Activated naive CD4-positive, alpha-beta T cell treated with anti-CD3 and anti-CD28 coated beads, Interleukin-2, amount 10 ng/mL, durations not matched to agents 7 days and 5 days (primary cell): ENCODE data around the gene METRN.
A peak's percentile ranks its signal among the peaks of the same experiment; 100 is the strongest.

ENCODE experiments used
- CTCF ChIA-PET: fragments of 350-600 bp; sonication (Branson Sonifier 250); formaldehyde crosslinking; loops from one replicate; lab custom pipeline; 2021; ENCODE audit warnings: antibody characterized with exemption; lab: Charles Lee
- DNase-seq: peaks from one replicate; pipeline ENCODE4 v3.0.0-alpha.2; 2020
- H3K27ac Mint-ChIP-seq: one replicate; pipeline ENCODE4 v1.8.0; 2021; ENCODE audit warnings: mild to moderate bottlenecking, moderate library complexity, mixed read lengths
- H3K27me3 Mint-ChIP-seq: one replicate; pipeline ENCODE4 v1.8.0; 2021; ENCODE audit warnings: mild to moderate bottlenecking, mixed read lengths
- H3K36me3 Mint-ChIP-seq: one replicate; pipeline ENCODE4 v1.8.0; 2021; ENCODE audit warnings: mixed read lengths
- H3K4me1 Mint-ChIP-seq: one replicate; pipeline ENCODE4 v1.8.0; 2021; ENCODE audit warnings: mixed read lengths
- H3K4me3 Mint-ChIP-seq: one replicate; pipeline ENCODE4 v1.8.0; 2021; ENCODE audit warnings: mild to moderate bottlenecking, moderate library complexity, mixed read lengths
- H3K9me3 Mint-ChIP-seq: one replicate; pipeline ENCODE4 v1.8.0; 2021; ENCODE audit warnings: mixed read lengths

The METRN gene

DNA sequence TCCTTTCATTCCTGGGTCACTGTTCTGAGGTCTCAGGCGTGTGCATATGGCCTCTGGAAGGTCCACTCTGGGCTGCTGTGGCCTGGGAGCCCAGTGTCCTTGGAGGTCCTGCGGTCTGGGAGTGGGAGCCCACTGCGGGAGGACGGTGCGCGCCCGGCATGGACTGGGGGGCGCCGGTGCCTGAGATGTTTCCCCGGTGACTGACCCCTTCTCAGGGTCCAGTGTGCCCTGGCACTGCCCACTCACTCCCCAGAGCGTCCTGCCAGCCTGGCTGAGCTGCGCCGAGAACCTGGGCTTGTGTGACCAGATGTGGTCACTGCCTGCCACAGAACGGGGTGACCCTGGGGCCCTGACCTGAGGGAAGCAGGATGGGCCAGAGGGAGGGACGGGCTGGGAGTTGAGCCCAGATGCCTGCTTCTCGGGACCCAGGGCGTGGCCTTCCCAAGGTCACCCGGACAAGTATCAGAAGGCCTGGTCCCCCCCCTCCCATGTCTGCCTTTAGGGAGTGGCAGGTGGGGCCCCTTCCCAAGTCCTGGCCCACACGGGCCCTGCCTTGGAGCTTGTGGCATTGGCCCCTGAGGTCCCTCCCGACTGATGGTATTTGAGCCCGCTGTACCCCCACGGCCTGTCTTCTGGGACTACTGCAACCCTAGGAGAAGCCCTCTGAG lies 40.6 kb upstream of the METRN start:
- DNase-seq: no peak
- H3K27me3 Mint-ChIP-seq: peaks cover 33% of the 10 kb centered on the region
- CTCF ChIA-PET: no interaction called here
- H3K27ac Mint-ChIP-seq: no peak overlapping the region
- H3K9me3 Mint-ChIP-seq: no peaks in the 10 kb centered on the region
- no peak overlapping the region for H3K4me3 Mint-ChIP-seq
- H3K4me1 Mint-ChIP-seq: peaks cover 15% of the 10 kb centered on the region
- H3K36me3 Mint-ChIP-seq: peaks cover 7% of the 10 kb centered on the region

DNA sequence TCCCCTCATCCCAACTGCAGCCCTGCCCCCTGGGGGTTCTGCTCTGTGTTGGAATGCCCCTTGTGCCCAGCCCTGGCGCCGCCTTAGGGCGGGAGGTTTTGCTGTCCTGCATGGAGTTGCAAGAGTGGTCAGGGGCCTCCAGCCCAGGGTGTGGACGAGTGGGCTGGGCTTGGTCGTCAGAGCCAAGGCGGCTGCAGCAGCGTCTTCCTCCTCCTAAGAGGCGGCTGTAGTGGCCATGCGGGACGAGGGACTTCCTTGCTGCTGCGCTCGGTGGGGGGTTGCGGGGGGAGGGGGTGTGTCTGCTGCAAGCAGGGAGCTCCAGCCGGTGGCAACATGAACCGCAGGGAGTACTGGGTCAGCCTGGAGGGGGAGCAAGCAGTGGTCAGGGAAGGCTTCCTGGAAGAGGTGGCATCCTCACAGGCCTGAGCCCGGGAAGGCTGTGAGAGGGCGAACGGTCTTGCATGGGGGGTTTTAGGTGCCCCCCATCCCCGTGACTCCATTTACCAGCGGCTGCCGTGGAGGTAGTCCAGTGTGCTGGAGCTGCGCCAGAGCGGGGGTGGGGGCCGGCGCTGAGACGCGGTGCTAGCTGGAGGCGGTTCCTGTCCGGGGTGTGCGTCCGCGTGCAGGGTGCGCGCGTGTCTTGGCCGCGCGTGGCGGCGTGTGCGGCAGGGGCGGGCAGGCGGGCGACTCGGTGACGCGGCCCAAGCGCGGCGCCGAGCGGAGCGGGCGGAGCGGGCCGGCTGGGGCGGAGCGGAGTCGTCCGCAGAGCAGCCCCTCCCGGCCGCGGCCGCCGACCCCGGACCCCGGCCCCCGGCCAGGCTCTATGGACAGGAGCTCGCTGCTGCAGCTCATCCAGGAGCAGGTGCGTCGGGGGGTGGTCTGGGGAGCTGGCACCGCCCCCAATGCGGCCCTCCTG lies 39.7 kb upstream of the METRN start, which contains the start of gene RHBDL1:
TSS of gene RHBDL1 (plus strand) at position 704 of the 916 bp plus-strand sequence. CDS start at position 824, 120 bp downstream.
- H3K9me3 Mint-ChIP-seq: no peaks in the 10 kb centered on the region

DNA sequence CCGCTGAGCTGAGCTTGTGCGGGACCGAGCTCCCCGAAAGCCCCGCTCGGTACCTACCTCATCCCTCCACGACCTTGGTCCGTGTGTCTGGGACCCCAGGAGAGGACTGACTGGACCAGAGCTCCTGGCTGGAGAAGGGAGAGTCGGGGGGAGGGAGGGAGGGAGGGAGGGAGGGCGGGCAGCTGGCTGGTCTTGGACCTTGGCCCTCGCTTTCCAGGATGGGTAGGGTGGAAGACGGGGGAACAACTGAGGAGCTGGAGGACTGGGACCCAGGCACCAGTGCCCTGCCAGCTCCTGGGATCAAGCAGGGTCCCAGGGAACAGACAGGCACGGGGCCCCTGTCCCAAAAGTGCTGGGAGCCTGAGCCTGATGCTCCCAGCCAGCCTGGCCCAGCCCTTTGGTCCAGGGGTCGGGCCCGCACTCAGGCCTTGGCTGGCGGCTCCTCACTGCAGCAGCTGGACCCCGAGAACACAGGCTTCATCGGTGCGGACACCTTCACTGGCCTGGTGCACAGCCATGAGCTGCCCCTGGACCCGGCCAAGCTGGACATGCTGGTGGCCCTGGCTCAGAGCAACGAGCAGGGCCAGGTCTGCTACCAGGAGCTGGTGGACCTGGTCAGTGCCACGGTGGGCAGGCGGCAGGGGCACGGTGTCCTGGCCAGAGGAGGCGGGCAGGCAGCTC lies 38.9 kb upstream of the METRN start:
- no peaks in the 10 kb centered on the region for H3K9me3 Mint-ChIP-seq
- H3K27me3 Mint-ChIP-seq: peaks cover 33% of the 10 kb centered on the region
- no peak overlapping the region for H3K27ac Mint-ChIP-seq
- DNase-seq: no peak
- CTCF ChIA-PET: no interaction called here
- H3K36me3 Mint-ChIP-seq: peaks cover 8% of the 10 kb centered on the region
- peaks cover 16% of the 10 kb centered on the region for H3K4me1 Mint-ChIP-seq
- H3K4me3 Mint-ChIP-seq: no peak overlapping the region

More for the DNA sequence above, 39.7 kb upstream of the METRN start, which contains the start of gene RHBDL1:
- peaks cover 13% of the 10 kb centered on the region for H3K4me1 Mint-ChIP-seq
- no peak within 1 kb of the TSS for H3K27ac Mint-ChIP-seq
- peaks cover 7% of the 10 kb centered on the region for H3K36me3 Mint-ChIP-seq
- CTCF ChIA-PET: no interaction called here
- no peak within 1 kb of the TSS for H3K4me3 Mint-ChIP-seq
- peaks cover 33% of the 10 kb centered on the region for H3K27me3 Mint-ChIP-seq
- DNase-seq: no peak

DNA sequence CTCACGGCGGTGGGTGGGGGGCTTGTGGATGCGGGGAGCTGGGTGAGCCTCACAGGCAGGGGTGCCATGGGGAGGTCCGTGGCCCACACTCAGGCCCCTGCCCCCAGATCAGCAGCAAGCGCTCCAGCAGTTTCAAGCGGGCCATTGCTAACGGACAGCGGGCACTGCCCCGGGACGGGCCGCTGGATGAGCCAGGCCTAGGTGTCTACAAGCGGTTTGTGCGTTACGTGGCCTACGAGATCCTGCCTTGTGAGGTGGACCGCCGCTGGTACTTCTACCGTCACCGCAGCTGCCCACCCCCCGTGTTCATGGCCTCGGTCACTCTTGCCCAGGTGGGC lies 38.4 kb upstream of the METRN start:
- Mint-ChIP-seq H3K27me3 (peaks cover 33% of the 10 kb centered on the region), H3K27ac (no peak overlapping the region), H3K36me3 (peaks cover 9% of the 10 kb centered on the region), H3K9me3 (no peaks in the 10 kb centered on the region), H3K4me1 (peaks cover 21% of the 10 kb centered on the region), H3K4me3 (no peak overlapping the region)
- CTCF ChIA-PET: no interaction called here
- DNase-seq: no peak

DNA sequence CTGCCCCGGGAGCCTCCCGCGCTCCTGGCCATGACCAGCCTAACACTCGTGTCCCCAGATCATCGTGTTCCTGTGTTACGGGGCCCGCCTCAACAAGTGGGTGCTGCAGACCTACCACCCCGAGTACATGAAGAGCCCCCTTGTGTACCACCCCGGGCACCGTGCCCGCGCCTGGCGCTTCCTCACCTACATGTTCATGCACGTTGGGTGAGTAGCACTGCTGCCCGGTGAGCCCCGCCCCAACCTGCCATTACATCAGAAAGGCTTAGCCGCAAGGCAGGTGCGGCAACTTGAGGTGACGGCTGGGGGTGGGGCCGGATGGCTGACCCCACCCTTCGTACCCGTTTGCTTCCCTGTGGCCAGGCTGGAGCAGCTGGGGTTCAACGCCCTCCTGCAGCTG lies 38.0 kb upstream of the METRN start:
- CTCF ChIA-PET: no interaction called here
- Mint-ChIP-seq H3K36me3 (peaks cover 13% of the 10 kb centered on the region), H3K27me3 (peaks cover 33% of the 10 kb centered on the region), H3K4me3 (no peak overlapping the region), H3K9me3 (no peaks in the 10 kb centered on the region), H3K4me1 (peaks cover 24% of the 10 kb centered on the region), H3K27ac (no peak overlapping the region)
- peak; percentile 61 for DNase-seq

DNA sequence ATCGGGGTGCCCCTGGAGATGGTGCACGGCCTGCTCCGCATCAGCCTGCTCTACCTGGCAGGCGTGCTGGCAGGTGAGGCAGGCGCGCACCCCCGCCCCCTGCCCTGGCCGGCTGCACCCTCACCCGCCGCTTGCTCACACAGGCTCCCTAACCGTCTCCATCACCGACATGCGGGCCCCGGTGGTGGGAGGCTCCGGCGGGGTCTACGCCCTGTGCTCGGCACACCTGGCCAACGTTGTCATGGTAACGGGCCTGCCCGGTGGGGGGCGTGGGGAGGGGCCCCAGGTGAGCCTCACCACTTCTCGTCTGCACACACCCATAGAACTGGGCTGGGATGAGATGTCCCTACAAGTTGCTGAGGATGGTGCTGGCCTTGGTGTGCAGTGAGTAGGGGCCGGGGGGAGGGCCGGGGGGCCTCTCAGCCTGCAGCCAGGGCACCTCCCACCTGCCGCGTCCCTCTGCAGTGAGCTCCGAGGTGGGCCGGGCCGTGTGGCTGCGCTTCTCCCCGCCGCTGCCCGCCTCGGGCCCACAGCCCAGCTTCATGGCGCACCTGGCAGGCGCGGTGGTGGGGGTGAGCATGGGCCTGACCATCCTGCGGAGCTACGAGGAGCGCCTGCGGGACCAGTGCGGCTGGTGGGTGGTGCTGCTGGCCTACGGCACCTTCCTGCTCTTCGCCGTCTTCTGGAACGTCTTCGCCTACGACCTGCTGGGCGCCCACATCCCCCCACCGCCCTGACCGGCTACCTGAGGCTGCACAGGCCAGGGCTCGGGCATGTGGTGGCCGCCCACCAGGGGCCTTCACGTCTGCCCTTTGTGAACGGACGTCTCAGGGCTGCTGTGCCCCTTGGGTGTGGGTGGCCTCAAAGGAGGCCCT lies 37.4 kb upstream of the METRN start:
- Mint-ChIP-seq H3K4me1 (peaks cover 28% of the 10 kb centered on the region), H3K4me3 (no peak overlapping the region), H3K27ac (no peak overlapping the region), H3K27me3 (peaks cover 33% of the 10 kb centered on the region), H3K9me3 (no peaks in the 10 kb centered on the region), H3K36me3 (peaks cover 18% of the 10 kb centered on the region)
- DNase-seq: no peak
- CTCF ChIA-PET: no interaction called here

DNA sequence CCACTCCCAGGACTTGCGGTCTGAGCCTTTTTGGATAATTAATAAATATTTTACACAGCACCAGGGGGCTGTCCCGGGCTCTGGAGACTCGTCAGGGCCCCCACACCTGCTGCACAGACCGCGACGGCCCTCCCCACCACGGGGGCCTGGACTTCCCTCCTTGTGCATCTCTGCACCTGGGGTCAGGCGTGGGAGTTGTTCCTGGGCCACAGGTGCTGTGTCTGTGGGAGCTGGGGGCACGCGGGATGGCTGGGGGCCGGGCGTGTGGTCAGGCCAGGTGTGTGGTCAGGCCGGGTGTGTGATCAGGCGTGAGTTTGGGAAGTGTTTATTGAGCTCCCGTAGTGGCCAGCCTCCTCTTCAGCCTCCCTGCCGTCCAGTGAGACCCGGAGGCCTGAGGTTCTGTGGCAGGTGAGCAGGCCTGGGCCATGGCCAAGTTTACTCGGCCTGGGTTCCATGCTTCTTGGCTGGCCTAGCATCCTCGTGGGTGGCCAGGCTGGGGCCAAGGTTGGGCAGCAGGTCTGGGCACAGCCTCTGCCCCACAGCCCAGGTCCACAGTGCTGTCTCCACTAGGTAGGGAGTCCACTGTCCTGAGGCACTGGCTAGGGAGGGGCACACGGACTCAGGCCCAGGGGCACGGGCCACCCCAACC lies 36.6 kb upstream of the METRN start:
- no peak overlapping the region for H3K4me3 Mint-ChIP-seq
- peaks cover 35% of the 10 kb centered on the region for H3K4me1 Mint-ChIP-seq
- no peaks in the 10 kb centered on the region for H3K9me3 Mint-ChIP-seq
- H3K27ac Mint-ChIP-seq: no peak overlapping the region
- DNase-seq: no peak
- peaks cover 33% of the 10 kb centered on the region for H3K27me3 Mint-ChIP-seq
- H3K36me3 Mint-ChIP-seq: peaks cover 15% of the 10 kb centered on the region
- CTCF ChIA-PET: no interaction called here

DNA sequence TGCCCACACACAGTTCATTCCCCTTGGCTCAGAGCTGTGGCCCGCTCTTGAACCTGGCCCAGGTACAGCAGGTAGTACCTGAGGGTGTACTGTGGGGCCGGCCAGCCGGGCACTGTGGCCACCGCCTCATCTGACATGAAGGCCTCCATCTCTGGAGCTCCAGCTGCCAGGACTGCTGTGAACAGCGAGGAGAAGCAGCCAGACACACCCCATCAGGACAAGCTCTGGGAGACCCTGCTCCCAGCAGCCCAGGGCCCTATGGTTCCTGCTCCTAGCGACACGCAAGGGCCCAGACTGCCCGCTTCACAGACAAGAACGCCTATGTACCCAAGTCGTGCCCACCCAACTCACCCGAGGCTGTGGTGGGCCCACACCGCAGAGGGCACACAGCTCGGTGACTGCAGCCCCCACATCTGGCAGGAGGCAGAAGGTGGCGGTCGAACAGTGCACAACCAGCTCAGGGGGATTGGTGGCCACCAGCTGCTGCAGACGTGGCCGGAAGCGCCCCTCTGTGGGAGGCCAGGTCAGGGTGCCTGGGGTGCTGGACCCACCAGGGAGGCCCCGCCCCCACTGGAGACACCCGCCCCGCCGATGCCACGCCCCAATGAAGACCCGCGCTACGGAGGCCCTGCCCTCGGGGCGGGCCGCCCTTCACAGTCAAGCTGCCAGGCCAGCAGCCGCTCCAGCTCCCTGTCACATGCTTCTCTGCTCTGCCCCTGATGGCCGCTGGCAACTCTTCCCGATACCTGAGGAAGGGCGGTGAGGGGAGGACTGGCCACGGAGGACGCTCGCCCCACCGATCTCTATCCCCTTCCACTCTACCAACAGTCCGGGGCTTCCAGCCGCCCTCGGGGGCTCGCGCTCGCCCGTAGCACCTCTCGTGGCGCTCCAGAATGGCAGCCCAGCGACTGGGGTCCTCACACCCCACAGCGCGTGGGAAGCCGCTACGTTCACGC lies 35.8 kb upstream of the METRN start:
- H3K27me3 Mint-ChIP-seq: peaks cover 33% of the 10 kb centered on the region
- H3K4me1 Mint-ChIP-seq: peaks cover 35% of the 10 kb centered on the region
- CTCF ChIA-PET: no interaction called here
- peak overlapping the region; percentile 71 for H3K4me3 Mint-ChIP-seq
- peak overlapping the region; percentile 42 for H3K27ac Mint-ChIP-seq
- no peaks in the 10 kb centered on the region for H3K9me3 Mint-ChIP-seq
- peaks cover 15% of the 10 kb centered on the region for H3K36me3 Mint-ChIP-seq
- DNase-seq: peak; percentile 70

DNA sequence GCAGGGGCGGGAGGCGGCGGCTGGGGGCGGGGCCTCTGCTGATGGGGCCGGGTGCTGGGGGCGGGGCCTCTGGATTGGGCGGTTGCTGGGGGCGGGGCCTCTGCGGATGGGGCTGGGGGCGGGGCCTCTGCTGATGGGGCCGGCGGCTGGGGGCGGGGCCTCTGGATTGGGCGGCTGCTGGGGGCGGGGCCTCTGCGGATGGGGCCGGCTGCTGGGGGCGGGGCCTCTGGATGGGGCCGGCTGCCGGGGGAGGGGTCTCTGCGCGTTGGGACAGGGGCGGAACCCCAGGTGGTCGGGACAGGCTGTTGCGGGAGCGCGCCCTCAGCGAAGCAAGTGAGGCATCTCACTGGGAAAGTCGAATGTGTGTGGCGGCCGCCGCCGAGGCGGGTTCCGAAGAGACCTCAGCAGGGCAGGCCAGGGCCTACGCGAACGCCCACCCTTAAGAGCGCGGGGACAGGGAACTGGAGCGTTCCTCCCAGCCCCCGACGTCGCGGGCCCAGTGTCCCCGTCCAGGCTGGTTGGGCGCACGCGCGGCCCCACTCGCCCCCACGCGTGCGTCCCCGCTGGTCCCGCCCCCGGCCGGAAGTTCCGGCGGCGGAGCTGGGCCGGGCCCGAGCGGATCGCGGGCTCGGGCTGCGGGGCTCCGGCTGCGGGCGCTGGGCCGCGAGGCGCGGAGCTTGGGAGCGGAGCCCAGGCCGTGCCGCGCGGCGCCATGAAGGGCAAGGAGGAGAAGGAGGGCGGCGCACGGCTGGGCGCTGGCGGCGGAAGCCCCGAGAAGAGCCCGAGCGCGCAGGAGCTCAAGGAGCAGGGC lies 34.9 kb upstream of the METRN start, which contains the start of gene STUB1:
TSS of gene STUB1 (plus strand) at position 597 of the 811 bp plus-strand sequence. CDS start at position 713, 116 bp downstream.
- CTCF ChIA-PET: interaction anchor here (0.9 to 1.7 kb wide), 2 partner anchors 12 to 32 kb away, joined by 3 to 6 read pairs; partner anchors contain the start of gene RHOT2
- peaks cover 38% of the 10 kb centered on the region for H3K4me1 Mint-ChIP-seq
- H3K4me3 Mint-ChIP-seq: peak within 1 kb of the TSS; percentile 81
- no peaks in the 10 kb centered on the region for H3K9me3 Mint-ChIP-seq
- peak within 1 kb of the TSS; percentile 88 for H3K27ac Mint-ChIP-seq
- peaks cover 29% of the 10 kb centered on the region for H3K27me3 Mint-ChIP-seq
- peaks cover 15% of the 10 kb centered on the region for H3K36me3 Mint-ChIP-seq
- peak; percentile 95 for DNase-seq

DNA sequence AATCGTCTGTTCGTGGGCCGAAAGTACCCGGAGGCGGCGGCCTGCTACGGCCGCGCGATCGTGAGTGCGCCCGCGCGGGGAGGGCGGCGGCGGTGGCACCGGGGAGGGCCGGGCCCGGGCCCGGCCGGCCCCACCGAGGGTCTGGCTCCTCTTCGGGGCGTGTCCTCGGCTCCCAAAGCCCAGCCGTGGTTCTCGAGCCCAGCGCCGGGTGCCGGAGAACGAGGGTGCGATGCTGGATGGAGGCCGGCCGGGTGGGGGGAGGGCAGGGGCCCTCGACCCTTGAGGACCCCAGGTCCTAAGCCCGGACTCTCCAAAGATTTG lies 34.3 kb upstream of the METRN start:
- peaks cover 38% of the 10 kb centered on the region for H3K4me1 Mint-ChIP-seq
- CTCF ChIA-PET: interaction anchor here (0.9 to 1.7 kb wide), 2 partner anchors 13 to 33 kb away, joined by 3 to 6 read pairs; partner anchors contain the start of gene RHOT2
- DNase-seq: no peak
- H3K4me3 Mint-ChIP-seq: peak overlapping the region; percentile 81
- H3K36me3 Mint-ChIP-seq: peaks cover 16% of the 10 kb centered on the region
- H3K27me3 Mint-ChIP-seq: peaks cover 23% of the 10 kb centered on the region
- H3K9me3 Mint-ChIP-seq: no peaks in the 10 kb centered on the region
- H3K27ac Mint-ChIP-seq: peak overlapping the region; percentile 68

DNA sequence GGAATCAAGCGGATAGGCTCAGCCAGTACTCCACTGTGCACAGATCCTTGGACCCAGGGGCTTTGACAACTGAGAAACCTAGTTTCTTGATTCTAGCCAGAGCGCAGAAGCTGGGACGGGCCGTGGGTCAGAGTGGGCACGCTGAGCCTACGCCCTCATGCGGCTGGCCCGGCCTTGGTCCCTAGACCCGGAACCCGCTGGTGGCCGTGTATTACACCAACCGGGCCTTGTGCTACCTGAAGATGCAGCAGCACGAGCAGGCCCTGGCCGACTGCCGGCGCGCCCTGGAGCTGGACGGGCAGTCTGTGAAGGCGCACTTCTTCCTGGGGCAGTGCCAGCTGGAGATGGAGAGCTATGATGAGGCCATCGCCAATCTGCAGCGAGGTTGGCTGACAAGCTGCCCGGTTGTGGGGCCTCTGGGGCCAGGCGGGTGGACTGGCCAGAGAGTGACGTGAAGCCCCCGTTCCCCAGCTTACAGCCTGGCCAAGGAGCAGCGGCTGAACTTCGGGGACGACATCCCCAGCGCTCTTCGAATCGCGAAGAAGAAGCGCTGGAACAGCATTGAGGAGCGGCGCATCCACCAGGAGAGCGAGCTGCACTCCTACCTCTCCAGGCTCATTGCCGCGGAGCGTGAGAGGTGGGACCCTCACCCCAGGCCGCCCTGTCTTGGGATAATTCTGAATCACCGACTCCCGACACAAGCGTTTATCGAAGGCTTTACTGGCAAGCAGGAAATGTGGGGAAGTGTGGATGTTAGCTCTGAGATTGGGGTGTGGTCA lies 33.8 kb upstream of the METRN start:
- H3K4me1 Mint-ChIP-seq: peaks cover 42% of the 10 kb centered on the region
- H3K9me3 Mint-ChIP-seq: no peaks in the 10 kb centered on the region
- CTCF ChIA-PET: interaction anchor here (1.7 kb wide), 1 partner anchor 13 kb away, joined by 6 read pairs; the partner anchor contains the start of gene RHOT2
- H3K36me3 Mint-ChIP-seq: peaks cover 17% of the 10 kb centered on the region
- peak overlapping the region; percentile 68 for H3K27ac Mint-ChIP-seq
- H3K27me3 Mint-ChIP-seq: peaks cover 17% of the 10 kb centered on the region
- no peak for DNase-seq
- H3K4me3 Mint-ChIP-seq: peak overlapping the region; percentile 81
